IMR-90 (cell line): ENCODE measurements around the gene TNP1. TPM values are rescaled to one million over a fixed set of nuclear protein-coding genes. Genes with fewer than 3 reads are reported as not detected.

Experiments
- ATAC-seq: fragments of 200-7000 bp; cut with Tn5 transposase; 2 replicates; pipeline ENCODE4 v1.9.1; 2020; ENCODE audit warnings: low read depth, mild to moderate bottlenecking, moderate library complexity
- BruUV-seq: library from RNA; stranded (reverse); fragments of 400-500 nt; replicated peaks from 2 replicates; lab custom pipeline; 2021; lab: Mats Ljungman, UMichigan
- CTCF ChIA-PET: fragments of 300-600 bp; formaldehyde crosslinking; extraction: SDS; loops from one replicate; lab custom pipeline; 2021; ENCODE audit warnings: antibody characterized with exemption; lab: Yijun Ruan, JAX
- POLR2A ChIA-PET: fragments of 300-600 bp; sonication (Branson Sonifier 250); formaldehyde crosslinking; loops from one replicate; lab custom pipeline; 2022; ENCODE audit warnings: antibody characterized with exemption; ENCODE audit not compliant: unreplicated experiment; lab: Charles Lee
- DNase-seq: peaks from one replicate; pipeline ENCODE4 v3.0.0; 2013
- H2AFZ ChIP-seq: replicated peaks from 2 replicates; pipeline ENCODE3; 2013; ENCODE audit warnings: low read length, mild to moderate bottlenecking; ENCODE audit not compliant: poor library complexity
- H2AK5ac ChIP-seq: 2 replicates; pipeline ENCODE4 v1.6.1; 2013; ENCODE audit warnings: low read depth, low read length, inconsistent platforms
- H2AK9ac ChIP-seq: replicated peaks from 2 replicates; pipeline ENCODE3; 2013; ENCODE audit warnings: mild to moderate bottlenecking, low read depth, low read length, moderate library complexity; ENCODE audit not compliant: poor library complexity
- H2BK120ac ChIP-seq: 2 replicates; pipeline ENCODE4 v1.6.1; 2013; ENCODE audit warnings: low read depth, low read length, inconsistent platforms
- H2BK15ac ChIP-seq: 3 replicates; pipeline ENCODE4 v1.6.1; 2013; ENCODE audit warnings: low read depth, low read length, inconsistent platforms
- H2BK20ac ChIP-seq: 2 replicates; pipeline ENCODE4 v1.6.1; 2013; ENCODE audit warnings: low read depth, mild to moderate bottlenecking, inconsistent platforms, low read length, moderate library complexity
- H2BK5ac ChIP-seq: 2 replicates; pipeline ENCODE4 v1.6.1; 2013; ENCODE audit warnings: mild to moderate bottlenecking, low read depth, low read length, inconsistent platforms; ENCODE audit not compliant: poor library complexity, severe bottlenecking
- H3K14ac ChIP-seq: replicated peaks from 2 replicates; pipeline ENCODE4 v1.6.1; 2013; ENCODE audit warnings: low read depth, low read length, inconsistent platforms
- H3K18ac ChIP-seq: 2 replicates; pipeline ENCODE4 v1.6.1; 2013; ENCODE audit warnings: low read depth, low read length, control low read depth
- H3K23ac ChIP-seq: 2 replicates; pipeline ENCODE4 v1.6.1; 2013; ENCODE audit warnings: low read depth, low read length, inconsistent platforms
- H3K27ac ChIP-seq: 2 replicates; pipeline ENCODE4 v1.5.1; 2013; ENCODE audit warnings: mild to moderate bottlenecking, control low read depth, low read length; ENCODE audit not compliant: insufficient read depth
- H3K27me3 ChIP-seq: 2 replicates; pipeline ENCODE4 v1.6.1; 2013; ENCODE audit warnings: low read length; ENCODE audit not compliant: control insufficient read depth, insufficient read depth
- H3K36me3 ChIP-seq: 2 replicates; pipeline ENCODE4 v1.6.1; 2013; ENCODE audit warnings: low read length, mixed read lengths; ENCODE audit not compliant: control insufficient read depth, insufficient read depth
- H3K4ac ChIP-seq: 2 replicates; pipeline ENCODE4 v1.6.1; 2013; ENCODE audit warnings: low read depth, low read length, inconsistent platforms
- H3K4me1 ChIP-seq: 2 replicates; pipeline ENCODE4 v1.6.1; 2013; ENCODE audit warnings: low read length, mixed read lengths; ENCODE audit not compliant: control insufficient read depth, insufficient read depth
- H3K4me2 ChIP-seq: 2 replicates; pipeline ENCODE4 v1.6.1; 2013; ENCODE audit warnings: low read depth, mild to moderate bottlenecking, control low read depth, low read length, moderate library complexity
- H3K4me3 ChIP-seq: 2 replicates; pipeline ENCODE4 v1.5.1; 2013; ENCODE audit warnings: low read depth, mild to moderate bottlenecking, control low read depth, low read length, moderate library complexity; ENCODE audit not compliant: insufficient read depth
- H3K56ac ChIP-seq: 2 replicates; pipeline ENCODE4 v1.6.1; 2013; ENCODE audit warnings: low read length, inconsistent platforms; ENCODE audit not compliant: insufficient read depth; ENCODE audit errors: extremely low read depth
- H3K79me1 ChIP-seq, 2 experiments: 2 replicates each; pipeline ENCODE4 v1.6.1; 2013; ENCODE audit warnings: low read length in 2 of 2, inconsistent platforms in 1 of 2, low read depth in 1 of 2
- H3K9ac ChIP-seq: 2 replicates; pipeline ENCODE4 v1.6.1; 2013; ENCODE audit warnings: low read depth, low read length, control low read depth
- H3K9me1 ChIP-seq: 2 replicates; pipeline ENCODE4 v1.6.1; 2013; ENCODE audit warnings: low read length, inconsistent platforms; ENCODE audit not compliant: insufficient read depth
- H3K9me3 ChIP-seq: 2 replicates; pipeline ENCODE4 v1.6.1; 2013; ENCODE audit warnings: low read length; ENCODE audit not compliant: control insufficient read depth, insufficient read depth
- H4K20me1 ChIP-seq: 2 replicates; pipeline ENCODE4 v1.6.1; 2013; ENCODE audit warnings: low read length, inconsistent platforms; ENCODE audit not compliant: insufficient read depth
- H4K5ac ChIP-seq: 2 replicates; pipeline ENCODE4 v1.6.1; 2013; ENCODE audit warnings: mild to moderate bottlenecking, low read depth, low read length, control low read depth
- H4K8ac ChIP-seq, 2 experiments: 2 replicates each; pipeline ENCODE4 v1.6.1; 2013; ENCODE audit warnings: low read depth in 2 of 2, low read length in 2 of 2, control low read depth in 1 of 2, inconsistent platforms in 1 of 2
- H4K91ac ChIP-seq: 2 replicates; pipeline ENCODE4 v1.6.1; 2013; ENCODE audit warnings: low read depth, low read length, inconsistent platforms; ENCODE audit not compliant: insufficient read depth
- BHLHE40 ChIP-seq: fragments of 150-350 bp; IDR thresholded peaks from 2 replicates; pipeline ENCODE4 v1.6.1; 2016; ENCODE audit warnings: mild to moderate bottlenecking, low read depth, low read length
- MAFK ChIP-seq: IDR thresholded peaks from 2 replicates; pipeline ENCODE4 v1.6.1; 2012; ENCODE audit warnings: low read depth, low read length, improper control_type of control experiment
- NFE2L2 ChIP-seq: fragments of 150-350 bp; IDR thresholded peaks from 2 replicates; pipeline ENCODE4 v1.6.1; 2016; ENCODE audit warnings: low read depth, mild to moderate bottlenecking, low read length
- POLR2A ChIP-seq: IDR thresholded peaks from 2 replicates; pipeline ENCODE4 v1.6.1; 2012; ENCODE audit warnings: mild to moderate bottlenecking, low read depth, low read length
- RAD21 ChIP-seq: IDR thresholded peaks from 2 replicates; pipeline ENCODE4 v1.6.1; 2012; ENCODE audit warnings: low read length, improper control_type of control experiment
- RCOR1 ChIP-seq: IDR thresholded peaks from 2 replicates; pipeline ENCODE4 v1.6.1; 2012; ENCODE audit warnings: mild to moderate bottlenecking, low read length, improper control_type of control experiment; ENCODE audit not compliant: insufficient replicate concordance
- USF2 ChIP-seq: fragments of 150-350 bp; IDR thresholded peaks from 2 replicates; pipeline ENCODE4 v1.6.1; 2017; ENCODE audit warnings: mild to moderate bottlenecking, antibody characterized with exemption, low read length, low read depth
- WGBS, 2 experiments: methylation state at CpG; one replicate each; pipeline versions ENCODE4 v1.1.5 to v1.1.7; 2013; ENCODE audit warnings: missing lambda C conversion rate in 2 of 2; ENCODE audit not compliant: insufficient read length in 1 of 2; ENCODE audit errors: extremely low coverage in 2 of 2; 5-methylcytosine and 5-hydroxymethylcytosine counted together
- dilution Hi-C: fragments of 300-500 bp; cut with HindIII; formaldehyde crosslinking; loops from one replicate; pipeline ENCODE4 v1.14.3; 2018; ENCODE audit warnings: low sequenced_read_pairs; ENCODE audit not compliant: unreplicated experiment
- in situ Hi-C: fragments of 300-500 bp; cut with MboI; formaldehyde crosslinking; loops from 3 replicates; pipeline ENCODE4 v1.14.3; 2019; ENCODE audit warnings: low sequenced_read_pairs, inconsistent platforms, mixed read lengths
- intact Hi-C: fragments of 100-400 bp; cut with micrococcal nuclease; formaldehyde crosslinking; loops from 2 replicates; pipeline ENCODE4 v1.10.0; 2022
- polyA plus RNA-seq, 3 experiments: library from polyadenylated mRNA; depleted of rRNA; stranded (reverse); fragments of >200 nt; gene quantifications; 2 replicates each; pipeline ENCODE4 v1.2.3, GENCODE V29; 2012; ENCODE audit warnings: low replicate concordance in 1 of 3
- total RNA-seq: library from RNA; depleted of rRNA; stranded (reverse); fragments of >200 nt; gene quantifications from 2 replicates; pipeline ENCODE4 v1.2.3, GENCODE V29; 2012

The TNP1 gene
- total and polyA plus RNA-seq, 2 of the 4 experiments (the other 2 are of a cell fraction) = not detected

GRCh38 chr2:216897561-216898203, 37.8 kb upstream of the TNP1 start:
- in situ Hi-C loops = no loop called here
- CTCF ChIA-PET = no interaction called here

More at GRCh38 chr2:216897561-216898203, 37.8 kb upstream of the TNP1 start:
- DNase-seq (peak; percentile 12), ATAC-seq (no peak; the same call in 1 of the 2 replicates)
- Histone ChIP-seq H3K4me2 (no peak overlapping the region), H3K27ac (no peak overlapping the region), H4K8ac (no peak overlapping the region), H3K4ac (no peak overlapping the region), H3K4me1 (no peaks in the 10 kb centered on the region; the same call in 1 of the 2 replicates), H3K14ac (no peak overlapping the region), H2AFZ (no peak overlapping the region), H3K9me3 (peaks cover 2% of the 10 kb centered on the region; the same call in 1 of the 2 replicates), H3K79me1 (no peaks in the 10 kb centered on the region), H3K4me3 (no peak overlapping the region), H2AK5ac (no peak overlapping the region), H4K5ac (no peak overlapping the region; the same call in 1 of the 2 replicates), H4K20me1 (no peaks in the 10 kb centered on the region), H2BK15ac (no peak overlapping the region), H2BK5ac (no peak overlapping the region), H3K23ac (no peak overlapping the region), H3K18ac (no peak overlapping the region), H3K9me1 (no peaks in the 10 kb centered on the region), H2AK9ac (no peak overlapping the region), H3K27me3 (no peaks in the 10 kb centered on the region), H4K91ac (no peak overlapping the region), H2BK120ac (no peak overlapping the region), H2BK20ac (no peak overlapping the region), H3K9ac (no peak overlapping the region), H3K56ac (no peak overlapping the region), H3K36me3 (no peaks in the 10 kb centered on the region)
- BruUV-seq = no TSS peak
- no peak for TF ChIP-seq BHLHE40
- no peak for TF ChIP-seq NFE2L2
- TF ChIP-seq USF2 = no peak
- no peak for TF ChIP-seq RCOR1
- no peak for TF ChIP-seq POLR2A
- no peak for TF ChIP-seq RAD21
- no peak for TF ChIP-seq MAFK
- dilution Hi-C loops (no loop called here), intact Hi-C loops (no loop called here)
- POLR2A ChIA-PET = no interaction called here
- no CpG with 5 or more reads among the region's 2 CpGs for WGBS, 2 experiments
